Pancreas (tissue), 10 donors: ENCODE measurements around the gene PIKFYVE. TPM values are rescaled to one million over a fixed set of nuclear protein-coding genes. Genes with fewer than 3 reads are reported as not detected.
"Not testable (repeated sequence)": the region's sequence is repeated elsewhere in the genome, so short reads cannot be mapped to it uniquely, and the experiment has no call there.

Source experiments
- ATAC-seq, 4 donors: fragments of 200-7000 bp; cut with Tn5 transposase; one replicate each; pipeline versions ENCODE4 v1.8.0 to v1.9.1; 2020; ENCODE audit warnings: mild to moderate bottlenecking in 4 of 4, moderate library complexity in 4 of 4
- DNase-seq, 6 donors: peaks; one replicate each; pipeline ENCODE4 v3.0.0-alpha.2; 2020
- FAIRE-seq: peaks from 2 replicates; lab custom pipeline; 2012; peaks lifted over from hg19 to GRCh38; lab: Jason Lieb, UNC
- H3K27ac ChIP-seq, 4 donors: fragments of 200-600 bp; sonication (generic); 1 replicate in 3 of 4; 2 replicates in 1 of 4; pipeline versions ENCODE4 v1.5.0 to v1.8.0; 2020
- H3K27me3 ChIP-seq, 4 donors: fragments of 200-600 bp; one replicate each; pipeline ENCODE4 v1.8.0; 2021
- H3K36me3 ChIP-seq, 3 donors: fragments of 200-600 bp; sonication (generic) in 1 of 3; one replicate each; pipeline versions ENCODE4 v1.5.0 to v1.8.0; 2020 to 2021
- H3K4me1 ChIP-seq, 3 donors: fragments of 200-600 bp; one replicate each; pipeline ENCODE4 v1.8.0; 2021
- H3K4me3 ChIP-seq, 4 donors: fragments of 200-600 bp; sonication (generic) in 2 of 4; one replicate each; pipeline versions ENCODE4 v1.5.0 to v1.8.0; 2020 to 2021
- H3K9me3 ChIP-seq, 4 donors: fragments of 200-600 bp; one replicate each; pipeline ENCODE4 v1.8.0; 2021
- WGBS, 2 donors: extraction: QIAGEN DNeasy Blood & Tissue Kit; methylation state at CpG; one replicate each; pipeline ENCODE4 v1.1.7; 2013; 5-methylcytosine and 5-hydroxymethylcytosine counted together
- intact Hi-C, 3 donors: fragments of 100-400 bp; cut with DNase I; formaldehyde crosslinking; loops; one replicate each; pipeline versions ENCODE4 v1.11.1 to v1.14.2; 2022
- polyA plus RNA-seq, 2 donors: library from polyadenylated mRNA; stranded (reverse); fragments of 200-250 nt; gene quantifications; one replicate each; pipeline ENCODE4 v1.2.3, GENCODE V29; 2013
- total RNA-seq, 6 donors: library from RNA; stranded (reverse); fragmentation: NEBNext Ultra II Directional in 4 of 6; extraction: Animal tissue kit (Norgen Biotek cat#: 25700) in 4 of 6; gene quantifications; one replicate each; pipeline versions ENCODE4 v1.2.1 to v1.2.4, GENCODE V29; 2021 to 2023
- TF ChIP-seq, protein P1 (sequence below), 4 donors: fragments of 200-600 bp; sonication (generic) in 3 of 4; IDR thresholded peaks; one replicate each; pipeline versions ENCODE4 v1.5.0 to v1.8.0; 2021; ENCODE audit warnings: antibody characterized with exemption in 4 of 4
- donor health status: healthy with polysubstance abuse.
- donor health status: DM: no; HTN: no; CAD: no; lungs with moderate emphysema.
- donor health status: DM: no; HTN: no; CAD: no.
- donor health status: control.
- donor health status: control.
- donor health status: Bipolar disorder and iron deficiency.
- donor health status: DM: yes; HTN: yes; CAD: no.
- donor health status: DM: no; HTN: no; CAD: no.
- donor health status: DM: no; HTN: no; CAD: no.
- donor health status: DM: yes; HTN: yes; CAD: no.

PIKFYVE gene
- total and polyA plus RNA-seq, 8 donors = 6.0 to 16.1 (median 13.3) TPM

DNA sequence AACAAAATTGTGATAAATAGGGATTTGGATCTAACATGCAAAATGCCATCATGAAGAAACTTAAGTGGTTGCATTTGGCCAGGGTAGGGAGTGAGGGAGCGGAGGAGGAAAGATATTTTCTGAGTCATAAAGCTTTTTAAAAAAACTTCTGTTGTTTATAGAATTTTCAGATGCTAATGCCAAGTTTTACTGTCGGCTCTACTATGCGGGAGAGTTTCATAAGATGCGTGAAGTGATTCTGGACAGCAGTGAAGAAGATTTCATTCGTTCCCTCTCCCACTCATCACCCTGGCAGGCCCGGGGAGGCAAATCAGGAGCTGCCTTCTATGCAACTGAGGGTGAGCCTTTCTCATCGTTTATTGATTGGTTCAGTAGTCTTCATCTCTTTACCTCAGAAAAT is 84.6 kb downstream of the PIKFYVE start:
- Histone ChIP-seq H3K4me1 (peaks cover 21 to 38% (median 28%) of the 10 kb centered on the region in 3 donors), H3K27me3 (no peaks in the 10 kb centered on the region), H3K36me3 (peaks cover 0 to 12% (median 3%) of the 10 kb centered on the region in 3 donors), H3K9me3 (no peaks in the 10 kb centered on the region), H3K27ac (peak overlapping the region in 1 of 4 donors; percentile 57), H3K4me3 (no peak overlapping the region)
- no peak for DNase-seq
- FAIRE-seq = no peak
- no peak for ATAC-seq
- TF ChIP-seq, protein P1, sequence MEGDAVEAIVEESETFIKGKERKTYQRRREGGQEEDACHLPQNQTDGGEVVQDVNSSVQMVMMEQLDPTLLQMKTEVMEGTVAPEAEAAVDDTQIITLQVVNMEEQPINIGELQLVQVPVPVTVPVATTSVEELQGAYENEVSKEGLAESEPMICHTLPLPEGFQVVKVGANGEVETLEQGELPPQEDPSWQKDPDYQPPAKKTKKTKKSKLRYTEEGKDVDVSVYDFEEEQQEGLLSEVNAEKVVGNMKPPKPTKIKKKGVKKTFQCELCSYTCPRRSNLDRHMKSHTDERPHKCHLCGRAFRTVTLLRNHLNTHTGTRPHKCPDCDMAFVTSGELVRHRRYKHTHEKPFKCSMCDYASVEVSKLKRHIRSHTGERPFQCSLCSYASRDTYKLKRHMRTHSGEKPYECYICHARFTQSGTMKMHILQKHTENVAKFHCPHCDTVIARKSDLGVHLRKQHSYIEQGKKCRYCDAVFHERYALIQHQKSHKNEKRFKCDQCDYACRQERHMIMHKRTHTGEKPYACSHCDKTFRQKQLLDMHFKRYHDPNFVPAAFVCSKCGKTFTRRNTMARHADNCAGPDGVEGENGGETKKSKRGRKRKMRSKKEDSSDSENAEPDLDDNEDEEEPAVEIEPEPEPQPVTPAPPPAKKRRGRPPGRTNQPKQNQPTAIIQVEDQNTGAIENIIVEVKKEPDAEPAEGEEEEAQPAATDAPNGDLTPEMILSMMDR (IDR thresholded peaks at IDR 0.05) = no peak
- intact Hi-C loops = no loop called here
- WGBS, 2 donors = 91 to 94% methylated on average over 7 of the region's 7 CpGs

GRCh38 chr2:208352644-208353567 is 86.9 kb downstream of the PIKFYVE start:
- peak; percentile 82 to 84 (median 84) for ATAC-seq
- H3K9me3 ChIP-seq = no peaks in the 10 kb centered on the region
- DNase-seq = peak in 2 of 6 donors; percentile 40 to 41
- intact Hi-C loops = no loop called here
- peaks cover 17 to 28% (median 23%) of the 10 kb centered on the region in 3 donors for H3K4me1 ChIP-seq
- WGBS, 2 donors = 35% methylated on average over 5 of the region's 5 CpGs
- H3K36me3 ChIP-seq = peaks cover 0 to 10% (median 3%) of the 10 kb centered on the region in 3 donors
- TF ChIP-seq, protein P1 (IDR thresholded peaks at IDR 0.05) = no peak
- FAIRE-seq = no peak
- peak overlapping the region in 3 of 4 donors; percentile 20 to 39 (median 30) for H3K4me3 ChIP-seq
- peak overlapping the region; percentile 35 to 68 (median 48) for H3K27ac ChIP-seq
- no peaks in the 10 kb centered on the region for H3K27me3 ChIP-seq

GRCh38 chr2:208354964-208355381 is 88.9 kb downstream of the PIKFYVE start:
- TF ChIP-seq, protein P1 (IDR thresholded peaks at IDR 0.05) = no peak
- Histone ChIP-seq H3K27ac (peak overlapping the region in 3 of 4 donors; percentile 4 to 68 (median 57)), H3K4me1 (peaks cover 7 to 19% (median 17%) of the 10 kb centered on the region in 3 donors), H3K27me3 (no peaks in the 10 kb centered on the region), H3K4me3 (peak overlapping the region in 3 of 4 donors; percentile 20 to 39 (median 30)), H3K36me3 (peaks cover 0 to 10% (median 3%) of the 10 kb centered on the region in 3 donors), H3K9me3 (no peaks in the 10 kb centered on the region)
- DNase-seq (peak in 2 of 6 donors; percentile 42 to 45), FAIRE-seq (no peak), ATAC-seq (peak; percentile 35 to 68 (median 58))
- 37 to 38% methylated on average over 3 of the region's 3 CpGs for WGBS, 2 donors
- intact Hi-C loops = no loop called here

- Histone ChIP-seq H3K4me1 (peaks cover 5 to 15% (median 10%) of the 10 kb centered on the region in 3 donors), H3K4me3 (peak overlapping the region in 3 of 4 donors; percentile 7 to 39 (median 30)), H3K27ac (peak overlapping the region in 1 of 4 donors; percentile 29)
- intact Hi-C loops, DNase-seq, H3K36me3 ChIP-seq, ATAC-seq, H3K27me3 ChIP-seq, FAIRE-seq, H3K9me3 ChIP-seq: not testable (repeated sequence)
- 45 to 69% methylated on average over 2 to 3 of the region's 3 CpGs for WGBS, 2 donors
Measured at GRCh38 chr2:208356420-208356819, 90.4 kb downstream of the PIKFYVE start.

DNA sequence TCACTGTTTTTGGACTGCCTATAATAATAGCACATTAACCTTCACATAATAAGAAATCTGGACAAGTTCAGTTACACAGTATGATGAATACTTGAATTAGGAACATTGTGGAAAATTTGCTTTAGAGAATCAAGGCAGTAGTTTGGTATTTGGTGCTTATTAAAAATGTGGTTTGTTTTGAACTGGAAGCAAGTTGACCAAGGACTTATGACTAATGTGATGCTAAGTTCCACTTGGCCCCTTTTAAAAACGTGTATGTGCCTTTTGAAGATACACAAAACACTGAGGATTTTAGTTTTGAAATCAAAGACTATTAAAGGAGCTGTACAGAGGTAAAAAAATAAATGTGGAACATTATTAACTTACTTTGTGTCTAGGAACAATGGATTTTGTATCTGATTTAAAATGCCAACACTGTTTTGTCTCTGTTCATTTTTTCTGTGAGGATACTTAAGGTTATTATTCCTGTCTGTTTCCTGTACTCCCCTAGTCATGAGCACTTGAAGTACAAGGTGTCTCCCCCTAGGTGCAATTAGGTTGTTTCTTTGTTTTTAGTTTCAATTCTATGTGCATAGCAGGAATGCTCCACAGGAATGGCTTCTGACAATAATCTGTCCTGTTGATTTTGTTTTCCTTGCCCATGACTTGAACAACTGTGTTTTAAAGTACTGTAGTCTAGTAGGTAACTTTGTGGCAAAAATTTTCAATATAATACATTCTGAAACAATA is 91.0 kb downstream of the PIKFYVE start:
- intact Hi-C loops = no loop called here
- peak overlapping the region in 1 of 4 donors; percentile 29 for H3K27ac ChIP-seq
- H3K4me3 ChIP-seq = peak overlapping the region in 1 of 4 donors; percentile 39
- FAIRE-seq = no peak
- H3K36me3 ChIP-seq = peaks cover 0 to 10% (median 3%) of the 10 kb centered on the region in 3 donors
- no peak for DNase-seq
- H3K9me3 ChIP-seq = no peaks in the 10 kb centered on the region
- no peaks in the 10 kb centered on the region for H3K27me3 ChIP-seq
- 15 to 32% methylated on average over 1 of the region's 1 CpG for WGBS, 2 donors
- ATAC-seq = no peak
- H3K4me1 ChIP-seq = peaks cover 4 to 15% (median 5%) of the 10 kb centered on the region in 3 donors
- TF ChIP-seq, protein P1 (IDR thresholded peaks at IDR 0.05) = no peak
